HK-2 (cell line): ENCODE results near the gene KLK2.

Source experiments
- DNase-seq: peaks from one replicate; pipeline ENCODE4 v3.0.0-alpha.2; 2018; ENCODE audit not compliant: unreplicated experiment

The KLK2 gene

GRCh38 chr19:50924586-50924985, 51.3 kb downstream of the KLK2 start:
- no peak for DNase-seq

GRCh38 chr19:50925734-50926133, 52.5 kb downstream of the KLK2 start:
- no peak for DNase-seq

- DNase-seq = no peak
These were observed 52.9 kb downstream of the KLK2 start for GRCh38 chr19:50926144-50926543.

- DNase-seq = no peak
These were observed 55.6 kb downstream of the KLK2 start for GRCh38 chr19:50928831-50929230.
